ENCODE results near the gene TANC1.

TANC1 gene

DNA sequence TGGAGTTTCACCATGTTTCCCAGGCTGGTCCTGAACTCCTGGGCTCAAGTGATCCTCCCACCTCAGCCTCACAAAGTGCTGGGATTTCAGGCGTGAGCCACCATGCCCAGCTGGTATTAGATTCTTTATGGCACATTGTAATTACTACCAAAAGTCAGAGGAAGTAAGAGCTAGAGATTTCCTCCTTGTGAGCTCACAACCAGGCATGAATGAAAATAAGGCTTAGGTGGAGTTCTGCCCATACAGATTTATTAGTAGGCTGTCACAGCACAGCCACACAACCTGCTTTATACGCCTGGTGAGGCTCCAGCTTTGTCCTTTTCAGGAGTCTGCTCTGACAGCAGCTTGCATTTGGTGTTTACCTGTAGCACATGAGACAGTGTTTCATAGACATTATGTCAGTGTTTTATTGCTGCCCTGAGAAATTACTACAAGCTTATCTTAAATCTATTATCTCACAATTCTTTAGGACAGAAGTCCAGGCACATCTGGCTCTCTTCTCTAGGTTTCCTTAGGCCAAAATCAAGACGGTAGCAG, 156.6 kb downstream of the TANC1 start:
- H3K27me3 Mint-ChIP-seq (ENCODE audit: low read depth), result no peaks in the 10 kb centered on the region
- no peak for TF ChIP-seq CTCF (IDR thresholded peaks at IDR 0.05; ENCODE audit: unreplicated experiment in 3 of 3)
- peaks cover 16% of the 10 kb centered on the region for H3K36me3 Mint-ChIP-seq (ENCODE audit: low read depth)
- peak overlapping the region; percentile 52 to 89 (median 82) for H3K27ac Mint-ChIP-seq
- H3K4me1 Mint-ChIP-seq, result peaks cover 60% of the 10 kb centered on the region
- H3K4me3 Mint-ChIP-seq, result no peak overlapping the region
- no peaks in the 10 kb centered on the region for H3K9me3 Mint-ChIP-seq

DNA sequence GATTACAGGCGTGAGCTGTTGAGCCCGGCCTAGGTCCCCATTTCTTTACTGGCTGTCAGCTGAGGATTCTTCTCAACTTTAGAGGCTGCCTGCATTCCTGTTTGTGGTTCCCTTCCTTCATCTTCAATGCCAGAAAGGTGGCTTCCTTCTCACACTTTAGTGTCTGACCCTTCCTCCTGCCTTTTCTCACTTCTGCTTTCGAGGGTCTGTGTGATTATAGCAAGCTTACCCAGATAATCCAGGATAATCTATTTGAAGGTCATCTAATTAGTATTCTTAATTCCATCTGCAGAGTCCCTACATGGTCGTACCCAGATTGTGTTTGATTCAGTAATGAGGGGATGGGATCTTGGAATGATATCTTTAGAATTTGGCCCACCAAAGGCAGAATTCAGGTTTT, 157.4 kb downstream of the TANC1 start:
- TF ChIP-seq CTCF (IDR thresholded peaks at IDR 0.05; ENCODE audit: unreplicated experiment in 3 of 3), result no peak
- Mint-ChIP-seq H3K9me3 (no peaks in the 10 kb centered on the region), H3K36me3 (ENCODE audit: low read depth) (peaks cover 14% of the 10 kb centered on the region), H3K27ac (peak overlapping the region; percentile 83 to 96 (median 89)), H3K4me3 (no peak overlapping the region), H3K27me3 (ENCODE audit: low read depth) (no peaks in the 10 kb centered on the region), H3K4me1 (peaks cover 68% of the 10 kb centered on the region)

- peaks cover 14% of the 10 kb centered on the region for H3K36me3 Mint-ChIP-seq (ENCODE audit: low read depth)
- H3K27me3 Mint-ChIP-seq (ENCODE audit: low read depth), result no peaks in the 10 kb centered on the region
- peaks cover 74% of the 10 kb centered on the region for H3K4me1 Mint-ChIP-seq
- no peaks in the 10 kb centered on the region for H3K9me3 Mint-ChIP-seq
- H3K4me3 Mint-ChIP-seq, result no peak overlapping the region
- TF ChIP-seq CTCF (IDR thresholded peaks at IDR 0.05; ENCODE audit: unreplicated experiment in 3 of 3), result no peak
- peak overlapping the region; percentile 83 to 96 (median 89) for H3K27ac Mint-ChIP-seq
Observed at GRCh38 chr2:159126432-159127022, 158.1 kb downstream of the TANC1 start.

GRCh38 chr2:159128191-159128590, 159.8 kb downstream of the TANC1 start:
- Mint-ChIP-seq H3K36me3 (ENCODE audit: low read depth) (peaks cover 7% of the 10 kb centered on the region), H3K27me3 (ENCODE audit: low read depth) (no peaks in the 10 kb centered on the region), H3K27ac (peak overlapping the region in 2 of 3 experiments; percentile 54 to 78), H3K9me3 (no peaks in the 10 kb centered on the region), H3K4me3 (no peak overlapping the region), H3K4me1 (peaks cover 82% of the 10 kb centered on the region)
- no peak for TF ChIP-seq CTCF (IDR thresholded peaks at IDR 0.05; ENCODE audit: unreplicated experiment in 3 of 3)

GRCh38 chr2:159129269-159129668, 160.8 kb downstream of the TANC1 start:
- no peaks in the 10 kb centered on the region for H3K9me3 Mint-ChIP-seq
- no peak for TF ChIP-seq CTCF (IDR thresholded peaks at IDR 0.05; ENCODE audit: unreplicated experiment in 3 of 3)
- peaks cover 7% of the 10 kb centered on the region for H3K36me3 Mint-ChIP-seq (ENCODE audit: low read depth)
- H3K27ac Mint-ChIP-seq, result peak overlapping the region; percentile 62 to 78 (median 68)
- no peak overlapping the region for H3K4me3 Mint-ChIP-seq
- H3K4me1 Mint-ChIP-seq, result peaks cover 84% of the 10 kb centered on the region
- no peaks in the 10 kb centered on the region for H3K27me3 Mint-ChIP-seq (ENCODE audit: low read depth)

GRCh38 chr2:159129824-159130223, 161.4 kb downstream of the TANC1 start:
- peaks cover 79% of the 10 kb centered on the region for H3K4me1 Mint-ChIP-seq
- H3K9me3 Mint-ChIP-seq, result no peaks in the 10 kb centered on the region
- H3K27ac Mint-ChIP-seq, result peak overlapping the region; percentile 62 to 78 (median 68)
- H3K27me3 Mint-ChIP-seq (ENCODE audit: low read depth), result no peaks in the 10 kb centered on the region
- H3K4me3 Mint-ChIP-seq, result no peak overlapping the region
- peaks cover 7% of the 10 kb centered on the region for H3K36me3 Mint-ChIP-seq (ENCODE audit: low read depth)
- no peak for TF ChIP-seq CTCF (IDR thresholded peaks at IDR 0.05; ENCODE audit: unreplicated experiment in 3 of 3)
